ENCODE measurements around the gene DDX25.
"Not testable (repeated sequence)": the region's sequence is repeated elsewhere in the genome, so short reads cannot be mapped to it uniquely, and the experiment has no call there.

DDX25 gene

DNA sequence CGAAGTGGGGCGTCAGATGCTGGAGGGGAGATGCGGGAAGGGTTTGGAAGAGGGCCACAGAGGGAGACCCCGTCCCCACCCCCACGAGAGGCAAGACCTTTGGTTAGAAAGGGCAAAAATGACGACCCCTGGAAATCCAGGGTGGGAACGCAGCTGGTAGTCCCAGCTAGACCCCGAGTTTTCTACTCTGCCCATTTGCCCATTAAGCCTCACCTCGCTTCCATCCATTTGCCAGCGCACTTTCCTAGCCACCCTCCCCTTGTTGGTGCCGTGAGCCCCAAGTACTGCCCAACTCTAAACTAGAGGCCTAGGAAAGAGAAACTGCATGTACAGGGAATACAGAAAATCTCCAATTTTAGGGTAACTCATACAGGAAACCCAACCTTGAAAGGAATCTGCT is 370 bp downstream of the DDX25 start:
- no peak for DNase-seq

DNA sequence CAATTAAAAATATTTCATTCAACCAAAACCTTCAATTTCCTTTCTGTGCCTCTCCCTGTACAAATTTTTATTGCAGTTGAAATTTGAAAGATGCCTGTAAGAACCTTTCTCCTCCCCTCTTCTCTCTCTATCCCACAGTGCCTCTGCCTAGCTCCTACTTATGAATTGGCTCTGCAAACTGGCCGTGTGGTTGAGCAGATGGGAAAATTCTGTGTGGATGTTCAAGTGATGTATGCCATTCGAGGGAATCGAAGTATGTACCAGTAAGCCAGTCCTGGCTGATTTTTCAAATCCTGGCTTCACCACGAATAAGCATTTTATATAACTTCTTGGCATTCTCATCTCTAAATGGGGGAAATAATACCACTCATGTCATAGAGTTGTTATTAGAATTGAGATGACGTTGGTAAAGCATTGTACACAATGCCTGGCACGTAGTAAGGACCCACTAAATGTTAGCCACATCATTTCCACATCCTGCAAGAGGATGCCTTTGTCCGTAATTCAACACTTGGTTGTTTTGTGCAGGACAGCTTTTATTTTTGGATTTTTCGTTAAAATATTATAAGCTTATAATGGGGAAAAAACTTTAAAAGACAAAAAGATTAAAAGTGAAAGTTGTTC is 6.0 kb downstream of the DDX25 start:
- DNase-seq: no peak

DNA sequence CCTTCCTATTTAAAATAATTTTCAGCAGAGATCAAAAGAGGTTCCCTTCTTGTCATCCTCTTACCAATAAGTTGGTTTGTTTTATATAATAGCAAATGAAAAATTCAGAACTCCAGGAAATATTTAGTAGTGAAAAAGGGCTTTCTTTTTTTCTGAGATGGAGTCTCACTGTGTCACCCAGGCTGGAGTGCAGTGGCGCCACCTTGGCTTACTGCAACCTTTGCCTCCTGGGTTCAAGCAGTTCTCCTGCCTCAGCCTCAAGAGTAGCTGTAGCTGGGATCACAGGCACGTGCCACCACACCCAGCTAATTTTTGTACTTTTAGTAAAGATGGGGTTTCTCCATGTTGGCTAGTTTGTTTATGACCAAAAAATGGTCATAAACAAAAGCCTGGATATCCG is 10.3 kb downstream of the DDX25 start:
- DNase-seq: not testable (repeated sequence)

DNA sequence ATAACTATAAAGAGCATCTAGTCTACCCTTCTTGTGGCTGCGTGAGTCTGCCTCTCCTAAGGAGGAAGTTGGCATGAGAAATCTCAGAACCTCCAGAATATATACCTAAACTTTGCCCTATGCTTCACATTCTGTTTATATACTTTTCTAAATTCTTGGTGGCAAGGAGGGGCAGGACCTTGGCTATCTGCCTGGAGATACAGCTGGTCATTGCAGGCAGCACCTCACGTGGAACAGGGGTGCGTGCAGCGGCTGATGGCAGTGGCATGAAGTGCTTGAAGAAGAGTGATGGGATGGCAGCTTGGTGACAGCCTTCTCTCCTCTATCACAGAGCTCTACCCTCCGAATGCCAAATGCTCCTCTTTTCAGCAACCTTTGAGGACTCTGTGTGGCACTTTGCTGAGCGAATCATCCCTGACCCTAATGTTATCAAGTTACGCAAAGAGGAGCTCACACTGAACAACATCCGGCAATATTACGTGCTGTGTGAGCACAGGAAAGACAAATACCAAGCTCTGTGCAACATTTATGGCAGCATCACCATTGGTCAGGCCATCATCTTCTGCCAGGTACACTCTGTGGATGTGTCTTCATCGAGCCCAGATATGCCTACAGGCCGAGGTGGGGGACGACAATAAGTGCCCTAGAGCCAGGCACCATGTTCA is 12.5 kb downstream of the DDX25 start:
- no peak for DNase-seq

DNA sequence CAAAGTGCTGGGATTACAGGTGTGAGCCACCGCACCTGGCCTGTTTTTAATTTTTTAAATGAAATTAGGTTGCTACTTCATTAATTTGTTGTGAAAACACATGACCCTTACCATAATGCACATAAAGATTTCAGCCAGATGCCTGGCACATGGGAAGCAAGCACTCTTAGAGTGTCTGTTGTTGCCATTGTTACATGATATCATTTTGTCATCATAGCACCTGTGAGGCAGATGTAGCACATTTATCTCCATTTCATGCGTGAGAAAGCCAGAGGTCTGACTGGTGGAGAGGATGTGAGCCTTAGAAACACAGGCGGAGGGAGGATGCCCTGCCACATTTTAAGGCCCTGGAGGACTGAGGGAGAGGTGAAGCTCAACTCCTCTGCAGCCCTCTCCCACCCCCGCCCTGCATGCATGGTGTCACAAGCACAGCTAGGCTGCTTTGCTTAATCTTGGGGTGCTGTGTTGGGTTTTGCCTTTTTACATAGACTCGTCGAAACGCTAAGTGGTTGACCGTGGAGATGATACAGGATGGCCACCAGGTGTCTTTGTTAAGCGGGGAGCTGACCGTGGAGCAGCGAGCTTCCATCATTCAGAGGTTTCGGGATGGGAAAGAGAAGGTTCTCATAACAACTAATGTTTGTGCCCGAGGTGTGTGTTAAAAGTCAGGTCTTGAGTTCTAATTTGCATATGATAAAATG is 14.0 kb downstream of the DDX25 start:
- no peak for DNase-seq

DNA sequence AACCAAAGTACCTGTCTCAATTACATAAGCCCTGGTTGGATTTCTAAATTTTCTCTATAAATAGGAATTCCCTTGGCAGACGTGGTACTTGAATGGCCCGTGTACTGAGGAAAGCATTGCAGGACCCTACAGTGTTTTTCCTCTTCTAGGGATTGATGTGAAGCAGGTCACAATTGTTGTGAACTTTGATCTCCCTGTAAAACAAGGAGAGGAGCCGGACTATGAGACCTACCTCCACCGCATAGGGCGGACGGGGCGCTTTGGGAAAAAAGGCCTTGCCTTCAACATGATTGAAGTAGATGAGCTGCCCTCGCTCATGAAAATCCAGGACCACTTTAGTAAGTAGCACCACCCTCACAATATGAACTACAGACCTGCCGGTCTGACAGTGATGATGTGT is 16.7 kb downstream of the DDX25 start:
- DNase-seq: no peak

DNA sequence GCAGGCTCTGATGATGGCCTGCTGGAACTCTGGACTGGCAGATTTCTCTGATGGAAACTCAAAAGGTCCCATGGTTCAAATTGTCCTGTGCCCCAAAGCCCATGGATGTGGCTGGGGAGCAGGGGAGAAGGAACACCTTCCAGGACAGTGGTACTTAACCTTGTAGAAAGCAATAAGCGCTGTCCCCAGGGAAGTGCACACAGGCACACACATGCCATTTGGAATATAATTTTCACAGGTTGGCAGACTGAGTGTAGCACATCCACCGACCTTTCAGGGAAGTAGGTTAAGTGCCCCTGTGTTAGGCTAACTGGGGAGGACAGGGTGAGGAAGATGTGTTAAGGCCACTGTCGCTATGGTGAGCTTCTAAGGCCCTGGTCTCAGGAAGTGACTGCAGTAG is 17.8 kb downstream of the DDX25 start:
- no peak for DNase-seq

DNA sequence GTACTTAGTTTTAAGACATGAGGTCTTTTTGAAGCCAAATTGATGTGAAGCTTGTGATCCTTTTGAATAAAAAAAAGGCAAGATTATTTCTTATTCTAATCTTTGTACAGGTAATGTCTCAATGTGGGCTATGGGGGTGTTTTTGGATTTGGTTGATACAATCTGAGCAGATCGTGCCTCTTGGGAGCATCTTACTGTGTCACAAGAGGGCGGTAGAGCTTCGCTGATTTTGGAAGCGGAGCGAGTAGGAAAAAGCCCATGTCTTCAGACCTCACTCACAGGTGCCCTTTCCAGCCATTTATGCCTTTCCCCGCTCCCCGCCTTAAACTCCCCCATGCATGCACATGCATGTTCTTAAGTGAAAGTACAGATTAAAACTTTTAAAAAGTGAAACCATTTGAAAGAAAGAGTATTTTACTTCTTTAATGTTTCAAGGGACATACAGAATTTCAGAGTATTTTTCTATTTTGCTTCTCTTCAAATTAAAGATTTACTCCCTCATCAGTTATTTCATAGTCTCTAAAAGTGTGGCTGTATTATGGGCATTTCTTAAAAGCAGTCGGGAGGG is 18.8 kb downstream of the DDX25 start:
- peak; percentile 16 to 81 for DNase-seq

DNA sequence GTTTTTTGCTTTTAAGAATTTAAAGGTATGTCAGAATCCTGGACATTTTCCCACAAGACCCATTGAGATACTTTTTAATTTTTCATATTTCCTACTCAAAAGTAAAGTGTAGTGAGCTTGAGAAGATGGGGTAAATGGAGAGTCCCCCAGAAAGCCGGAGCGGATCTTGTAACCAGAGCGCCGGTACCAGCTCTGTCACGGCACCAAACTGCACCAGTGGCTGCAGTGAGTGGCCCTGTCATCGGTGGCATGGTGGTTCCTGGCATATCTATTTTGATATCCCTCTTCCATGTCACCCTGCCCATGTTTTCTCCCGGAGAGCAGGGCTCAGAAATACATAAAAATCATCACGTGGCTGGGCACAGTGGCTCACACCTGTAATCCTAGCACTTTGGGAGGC is 19.3 kb downstream of the DDX25 start:
- no peak for DNase-seq

DNA sequence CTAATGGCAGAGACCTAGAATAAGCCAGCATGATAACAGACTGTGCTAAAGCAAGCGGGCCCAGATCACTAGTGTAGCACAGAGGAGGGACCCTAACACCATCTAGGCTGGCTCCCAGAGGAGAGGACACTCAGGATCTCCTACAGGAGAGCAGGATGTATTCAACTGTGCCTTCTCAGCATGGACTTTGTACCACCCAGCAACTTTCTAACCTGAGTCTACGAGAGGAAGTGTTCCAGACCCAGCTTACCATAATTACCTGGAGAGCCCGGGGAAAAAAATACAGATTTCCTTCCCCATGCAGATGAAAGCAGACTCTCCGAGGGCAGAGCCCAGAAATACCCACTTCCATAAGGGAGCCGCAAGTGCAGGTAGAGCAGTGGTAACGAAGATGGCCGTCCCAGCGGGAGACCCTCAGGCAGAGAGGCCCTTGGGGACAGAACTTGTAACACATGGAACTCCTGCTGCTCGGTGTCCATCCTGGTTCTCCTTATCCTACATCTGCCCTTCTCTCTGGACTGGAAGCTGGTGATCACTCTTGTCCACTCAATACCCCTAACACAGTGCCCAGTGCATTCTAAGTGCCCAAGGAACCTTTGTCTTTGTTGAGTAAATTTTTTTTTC is 20.2 kb downstream of the DDX25 start:
- DNase-seq: no peak

DNA sequence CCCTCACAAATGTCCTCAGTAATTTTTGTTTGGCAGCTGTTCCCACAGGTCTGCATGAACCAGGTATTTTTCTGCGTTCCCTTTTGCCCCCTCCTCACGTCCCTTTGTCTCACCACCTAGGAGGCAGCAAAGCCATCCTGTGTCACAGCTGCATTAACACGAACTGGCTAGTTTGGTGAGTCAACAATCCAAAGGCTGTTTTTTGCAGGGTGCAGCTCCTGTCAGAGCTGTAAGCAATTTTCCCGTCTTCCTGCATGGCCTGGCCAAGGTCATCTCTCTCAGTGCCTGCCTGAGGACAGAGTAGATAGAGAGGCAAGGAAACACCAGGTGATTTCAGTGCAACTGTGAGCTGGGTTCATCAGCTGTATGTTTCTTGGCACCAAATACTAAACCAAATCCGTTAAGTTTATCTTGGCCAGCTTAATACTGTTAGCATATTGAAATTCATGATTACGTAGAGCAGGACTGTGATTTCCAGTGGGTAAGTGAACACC is 21.0 kb downstream of the DDX25 start:
- DNase-seq: no peak

DNA sequence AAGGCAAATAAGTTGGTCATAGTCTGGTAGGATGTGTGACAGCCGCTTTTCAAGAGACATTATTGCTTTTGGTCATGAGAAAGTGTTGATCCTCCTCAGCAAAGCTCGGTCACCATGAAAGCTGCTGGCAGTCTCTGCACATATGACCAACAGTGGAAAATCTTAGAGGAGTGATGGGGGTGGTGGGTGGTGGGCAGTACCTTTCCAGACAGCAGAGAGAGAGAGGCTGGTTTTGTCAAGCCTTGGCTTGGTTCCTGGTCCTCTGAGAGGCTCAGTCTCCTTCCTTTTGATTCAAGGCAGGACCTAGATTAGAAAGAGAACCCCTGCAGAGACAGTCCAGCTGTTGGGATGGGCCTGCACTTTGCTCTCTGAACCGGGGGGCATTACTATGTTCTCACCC is 21.5 kb downstream of the DDX25 start:
- no peak for DNase-seq

DNA sequence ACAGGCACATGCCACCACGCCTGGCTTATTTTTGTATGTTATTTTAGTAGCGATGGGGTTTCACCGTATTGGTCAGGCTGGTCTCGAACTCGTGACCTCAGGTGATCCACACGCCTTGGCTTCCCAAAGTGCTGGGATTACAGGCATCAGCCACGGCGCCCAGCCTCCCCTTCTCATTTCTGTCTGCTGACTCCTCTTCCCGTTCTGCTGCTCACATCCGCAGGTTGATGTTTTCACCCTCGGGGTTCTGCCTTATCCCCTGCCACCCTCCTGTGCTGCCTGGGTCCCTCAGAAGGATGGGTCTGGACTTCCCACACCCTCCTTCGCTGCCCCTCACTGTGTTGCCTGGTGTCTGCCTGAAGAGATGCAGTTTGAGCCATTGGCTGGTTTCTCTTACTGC is 22.4 kb downstream of the DDX25 start:
- DNase-seq: no peak

DNA sequence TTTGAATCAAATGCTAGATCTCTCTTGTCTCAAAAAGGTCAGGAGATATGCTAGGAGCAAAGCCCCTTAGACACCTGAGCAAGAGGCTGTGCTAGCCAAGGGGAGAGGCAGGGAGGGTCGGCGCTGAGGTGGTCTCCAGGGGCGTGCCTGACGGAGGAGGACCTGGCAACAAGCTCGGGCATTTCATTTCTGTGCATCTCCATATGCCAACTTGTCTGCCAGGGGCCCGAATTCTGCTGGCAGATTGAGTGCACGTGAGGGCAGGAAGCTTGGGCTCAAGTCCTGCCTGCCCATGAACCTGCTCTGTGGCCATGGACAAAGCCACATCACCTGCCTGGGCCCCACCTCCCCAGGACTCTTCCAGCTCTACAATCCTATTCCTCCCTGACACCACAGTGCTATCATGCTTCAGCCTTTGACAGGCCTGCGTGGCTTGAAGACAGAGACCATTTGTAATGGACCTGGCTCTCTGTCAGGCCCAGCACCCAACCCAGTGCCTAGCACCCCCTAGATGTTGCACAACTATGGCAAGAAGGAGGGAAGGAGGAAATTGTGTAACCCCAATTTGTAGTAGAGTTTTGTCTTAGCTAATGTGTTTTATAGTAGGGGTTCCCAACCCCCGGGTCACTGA is 25.3 kb downstream of the DDX25 start:
- no peak for DNase-seq

DNA sequence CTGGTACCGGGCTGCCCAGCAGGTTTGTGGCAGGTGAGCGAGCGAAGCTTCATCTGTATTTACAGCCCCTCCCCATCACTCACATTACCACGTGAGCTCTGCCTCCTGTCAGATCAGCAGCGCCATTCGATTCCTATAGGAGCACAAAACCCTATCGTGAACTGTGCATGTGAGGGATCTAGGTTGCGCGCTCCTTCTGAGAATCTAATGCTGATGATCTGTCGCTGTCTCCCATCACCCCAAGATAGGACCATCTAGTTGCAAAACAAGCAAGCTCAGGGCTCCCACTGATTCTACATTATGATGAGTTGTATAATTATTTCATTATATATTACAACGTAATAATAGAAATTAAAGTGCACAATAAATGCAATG is 25.8 kb downstream of the DDX25 start:
- DNase-seq: no peak

DNA sequence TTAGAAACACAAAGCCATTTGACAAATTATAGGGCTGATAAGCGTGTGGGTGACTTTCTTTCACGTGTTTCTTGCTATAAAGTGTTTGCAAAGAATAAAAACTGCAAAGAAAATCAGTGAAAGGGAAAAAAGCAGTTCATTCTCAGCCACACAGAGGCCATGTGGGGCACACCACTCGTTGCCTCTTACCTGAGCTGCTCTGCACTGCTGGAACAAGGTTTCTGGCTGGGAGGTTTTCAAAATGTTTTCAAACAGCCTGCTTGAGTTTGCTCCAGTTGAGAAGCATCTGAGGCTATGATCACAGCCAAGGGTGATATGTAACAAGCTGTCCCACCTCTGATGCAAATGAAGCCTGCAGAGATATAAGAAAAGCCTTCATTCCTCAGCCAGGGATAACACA is 26.8 kb downstream of the DDX25 start:
- DNase-seq: no peak

DNA sequence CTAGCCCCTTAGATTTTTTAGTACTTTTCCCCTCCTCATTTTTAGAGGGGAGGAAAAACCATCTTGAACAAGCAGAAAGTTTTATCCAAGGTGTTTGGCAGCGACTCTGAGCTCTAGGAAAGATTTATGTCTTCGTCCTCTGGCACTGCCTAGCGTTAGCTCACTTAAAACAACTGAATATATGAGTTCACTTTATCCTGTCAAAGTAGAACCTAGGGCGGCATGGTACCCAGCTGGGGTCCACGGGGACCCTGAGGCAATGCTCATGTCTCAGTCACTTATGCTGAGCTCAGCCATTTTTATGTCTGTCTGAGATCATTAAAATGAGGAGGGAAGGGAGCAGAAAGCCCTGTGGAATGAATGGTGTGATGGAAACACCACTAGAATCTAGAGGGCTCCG is 27.4 kb downstream of the DDX25 start:
- no peak for DNase-seq

DNA sequence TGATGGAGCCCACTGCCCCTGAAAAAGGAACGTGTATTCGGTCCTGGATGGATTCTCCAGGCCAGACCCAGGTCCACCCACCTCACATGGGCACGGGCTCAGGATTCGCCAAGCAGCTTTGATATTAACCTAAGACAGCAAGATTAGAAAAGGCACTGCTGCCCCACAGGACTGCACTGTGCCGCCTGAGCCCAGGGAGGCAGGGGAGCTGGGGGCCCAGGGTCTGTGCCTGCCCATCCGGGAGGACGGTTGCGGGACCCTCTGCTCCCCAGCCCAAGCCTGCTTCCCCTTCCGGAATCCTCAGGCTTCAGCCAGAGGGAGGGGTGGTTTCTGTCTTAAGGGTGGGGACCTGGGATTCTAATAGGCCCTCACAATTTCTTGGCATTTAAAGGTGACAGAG is 28.0 kb downstream of the DDX25 start:
- DNase-seq: no peak

DNA sequence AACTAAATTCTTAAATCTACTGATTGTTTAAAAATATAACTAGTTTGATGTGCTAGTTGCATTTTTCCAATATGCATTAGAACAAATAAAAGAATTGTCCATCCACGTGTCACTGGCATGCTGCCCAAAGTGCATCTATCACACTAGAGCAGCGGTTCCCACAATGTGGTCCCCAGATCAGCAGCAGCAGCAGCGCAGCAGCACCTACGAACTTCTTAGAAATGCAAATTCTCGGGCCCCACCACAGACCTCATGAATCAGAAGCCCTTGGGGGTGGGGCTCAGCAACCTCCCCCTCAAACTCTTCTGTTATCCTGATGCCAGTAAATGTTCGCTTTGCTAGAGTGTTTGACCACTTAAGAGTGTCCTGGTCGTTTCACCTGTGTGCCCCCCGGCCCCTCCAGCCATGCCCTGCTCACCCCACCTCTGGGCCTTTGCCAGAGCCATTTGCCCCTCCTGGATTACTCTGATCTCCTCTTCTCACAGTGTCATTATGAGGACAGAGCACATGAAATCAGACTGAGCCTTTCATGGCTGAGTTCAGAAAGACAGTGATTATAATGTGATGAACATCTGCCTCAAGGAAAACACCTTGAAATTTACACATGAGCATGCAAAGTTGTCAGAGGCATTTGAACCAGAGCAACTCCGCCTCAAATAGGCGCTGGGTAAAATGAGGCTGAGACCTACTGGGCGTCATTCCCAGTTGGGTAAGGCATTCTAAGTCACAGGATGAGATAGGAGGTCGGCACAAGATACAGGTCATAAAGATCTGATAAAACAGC is 28.9 kb downstream of the DDX25 start:
- DNase-seq: no peak

DNA sequence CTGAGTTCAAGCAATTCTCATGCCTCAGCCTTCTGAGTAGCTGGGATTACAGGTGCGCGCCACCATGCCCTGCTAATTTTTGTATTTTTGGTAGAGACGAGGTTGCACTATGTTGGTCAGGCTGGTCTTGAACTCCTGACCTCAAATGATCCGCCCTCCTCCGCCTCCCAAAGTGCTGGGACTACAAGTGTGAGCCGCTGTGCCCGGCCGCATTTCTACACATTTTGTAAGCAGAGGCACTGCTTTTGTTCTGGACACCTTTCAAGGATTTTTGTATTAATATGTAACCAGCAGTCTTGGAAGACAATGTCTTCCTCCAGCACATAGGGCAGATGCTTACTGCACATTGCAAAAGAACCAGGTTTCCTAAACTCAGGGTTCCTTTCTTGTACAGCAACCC is 30.2 kb downstream of the DDX25 start:
- DNase-seq: no peak

DNA sequence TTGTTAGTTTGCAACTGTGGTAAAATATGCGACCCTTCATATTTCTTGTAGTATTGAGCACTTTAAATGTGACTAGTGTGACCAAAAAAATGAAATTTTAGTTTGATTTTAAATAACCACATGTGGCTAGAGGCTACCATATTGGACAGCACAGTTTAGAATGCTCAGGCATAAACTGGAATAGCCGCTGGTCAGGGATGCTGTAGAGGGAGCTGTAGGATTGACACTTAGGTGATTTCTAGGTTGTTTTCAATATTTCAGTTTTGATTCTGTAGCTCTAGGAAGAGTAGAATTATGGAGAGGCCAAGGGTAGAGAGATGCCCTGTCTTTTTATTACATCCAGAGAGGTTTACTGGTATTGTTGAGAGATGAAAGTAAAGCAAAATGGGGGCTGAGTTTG is 30.7 kb downstream of the DDX25 start:
- no peak for DNase-seq

DNA sequence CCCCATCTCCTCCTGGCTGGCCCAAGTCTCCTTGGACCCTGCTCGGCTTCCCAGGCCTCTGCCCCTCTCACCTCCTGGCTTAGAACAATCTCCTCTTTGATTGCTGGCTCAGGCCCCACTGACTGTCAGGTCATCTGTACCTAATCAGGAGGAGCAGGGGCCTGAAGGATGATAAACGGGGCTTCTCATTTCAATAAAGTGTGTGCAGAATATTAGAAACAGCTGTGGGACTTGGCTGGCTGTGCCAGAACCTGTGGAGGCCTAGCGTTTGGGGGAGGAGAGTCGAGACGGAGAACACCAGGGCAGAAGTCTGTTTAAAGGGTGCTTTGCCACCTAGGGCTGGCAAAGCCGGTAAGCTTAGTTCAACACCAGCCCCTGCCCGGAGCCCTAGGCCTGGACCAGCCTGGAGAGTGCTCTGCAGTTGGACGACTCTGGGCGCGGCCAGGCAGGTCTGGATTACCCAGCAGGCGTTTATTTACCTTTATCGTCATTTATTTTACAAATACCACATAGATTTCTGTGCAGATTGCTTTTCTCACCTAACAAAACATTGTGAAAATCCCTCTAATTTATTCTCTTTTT is 31.4 kb downstream of the DDX25 start:
- DNase-seq: no peak

Measured in cerebellar nuclear complex (tissue), 1 donor.